Glutamatergic neuron (in vitro differentiated cells): ENCODE results near the gene STPG3. TPM values are rescaled to one million over a fixed set of nuclear protein-coding genes. Genes with fewer than 3 reads are reported as not detected.
A peak's percentile ranks its signal among the peaks of the same experiment; 100 is the strongest.

Experiments used
- DNase-seq: peaks from one replicate; pipeline ENCODE4 v3.0.0; 2022
- H3K27ac Mint-ChIP-seq: one replicate; pipeline ENCODE4 v1.8.0; 2020; ENCODE audit warnings: mild to moderate bottlenecking, mixed read lengths, inconsistent platforms; ENCODE audit not compliant: unreplicated experiment
- H3K27me3 Mint-ChIP-seq: one replicate; pipeline ENCODE4 v1.8.0; 2020; ENCODE audit warnings: mild to moderate bottlenecking, moderate library complexity, mixed read lengths, inconsistent platforms; ENCODE audit not compliant: unreplicated experiment
- H3K36me3 Mint-ChIP-seq: one replicate; pipeline ENCODE4 v1.8.0; 2020; ENCODE audit warnings: mild to moderate bottlenecking, mixed read lengths, inconsistent platforms; ENCODE audit not compliant: unreplicated experiment
- H3K4me1 Mint-ChIP-seq: one replicate; pipeline ENCODE4 v1.8.0; 2020; ENCODE audit warnings: mild to moderate bottlenecking, low read depth, mixed read lengths, inconsistent platforms; ENCODE audit not compliant: unreplicated experiment
- H3K4me3 Mint-ChIP-seq: one replicate; pipeline ENCODE4 v1.8.0; 2020; ENCODE audit warnings: mild to moderate bottlenecking, mixed read lengths, inconsistent platforms; ENCODE audit not compliant: unreplicated experiment
- H3K9me3 Mint-ChIP-seq: one replicate; pipeline ENCODE4 v1.8.0; 2020; ENCODE audit warnings: mild to moderate bottlenecking, moderate library complexity, mixed read lengths, inconsistent platforms; ENCODE audit not compliant: unreplicated experiment
- CTCF ChIP-seq: fragments of 200-600 bp; sonication (generic); IDR thresholded peaks from one replicate; pipeline ENCODE4 v1.5.0; 2021; ENCODE audit not compliant: partially characterized antibody, unreplicated experiment
- total RNA-seq: library from RNA; stranded (reverse); fragmentation: NEBNext Ultra II Directional; extraction: Animal tissue kit (Norgen Biotek cat#: 25700); gene quantifications from one replicate; pipeline ENCODE4 v1.2.1, GENCODE V29; 2021; ENCODE audit not compliant: unreplicated experiment

Gene STPG3
- total RNA-seq, 1 donor from 2014 or later: not detected

- Mint-ChIP-seq H3K9me3 (peaks cover 11% of the 10 kb centered on the region), H3K4me1 (peaks cover 6% of the 10 kb centered on the region), H3K27ac (no peak overlapping the region), H3K27me3 (peaks cover 6% of the 10 kb centered on the region), H3K4me3 (no peak overlapping the region), H3K36me3 (peaks cover 7% of the 10 kb centered on the region)
- peak; percentile 40 for TF ChIP-seq CTCF
- peak; percentile 77 for DNase-seq
Measured at GRCh38 chr9:137280474-137281344, 29.6 kb downstream of the STPG3 start.

- Mint-ChIP-seq H3K27ac (no peak overlapping the region), H3K4me3 (no peak overlapping the region), H3K9me3 (peaks cover 10% of the 10 kb centered on the region), H3K36me3 (peaks cover 7% of the 10 kb centered on the region), H3K27me3 (peaks cover 6% of the 10 kb centered on the region), H3K4me1 (peaks cover 4% of the 10 kb centered on the region)
- no peak for TF ChIP-seq CTCF
- DNase-seq: peak; percentile 57
Measured at GRCh38 chr9:137281345-137282116, 30.4 kb downstream of the STPG3 start.

GRCh38 chr9:137286975-137287383, 35.9 kb downstream of the STPG3 start:
- H3K9me3 Mint-ChIP-seq: peaks cover 16% of the 10 kb centered on the region
- H3K4me1 Mint-ChIP-seq: peaks cover 4% of the 10 kb centered on the region
- peaks cover 7% of the 10 kb centered on the region for H3K27me3 Mint-ChIP-seq
- DNase-seq: no peak
- H3K27ac Mint-ChIP-seq: peak overlapping the region; percentile 26
- TF ChIP-seq CTCF: no peak
- H3K36me3 Mint-ChIP-seq: peaks cover 12% of the 10 kb centered on the region
- H3K4me3 Mint-ChIP-seq: no peak overlapping the region

GRCh38 chr9:137293094-137293481, 42.0 kb downstream of the STPG3 start:
- Mint-ChIP-seq H3K9me3 (peaks cover 4% of the 10 kb centered on the region), H3K4me3 (no peak overlapping the region), H3K27me3 (peaks cover 2% of the 10 kb centered on the region), H3K36me3 (no peaks in the 10 kb centered on the region), H3K4me1 (peaks cover 2% of the 10 kb centered on the region), H3K27ac (no peak overlapping the region)
- DNase-seq: no peak
- no peak for TF ChIP-seq CTCF
